DMS153 (cell line): ENCODE data around the gene COL2A1.

Experiments used
- DNase-seq: peaks from one replicate; lab custom pipeline; 2025; lab: John Stamatoyannopoulos, UW

The COL2A1 gene

DNA sequence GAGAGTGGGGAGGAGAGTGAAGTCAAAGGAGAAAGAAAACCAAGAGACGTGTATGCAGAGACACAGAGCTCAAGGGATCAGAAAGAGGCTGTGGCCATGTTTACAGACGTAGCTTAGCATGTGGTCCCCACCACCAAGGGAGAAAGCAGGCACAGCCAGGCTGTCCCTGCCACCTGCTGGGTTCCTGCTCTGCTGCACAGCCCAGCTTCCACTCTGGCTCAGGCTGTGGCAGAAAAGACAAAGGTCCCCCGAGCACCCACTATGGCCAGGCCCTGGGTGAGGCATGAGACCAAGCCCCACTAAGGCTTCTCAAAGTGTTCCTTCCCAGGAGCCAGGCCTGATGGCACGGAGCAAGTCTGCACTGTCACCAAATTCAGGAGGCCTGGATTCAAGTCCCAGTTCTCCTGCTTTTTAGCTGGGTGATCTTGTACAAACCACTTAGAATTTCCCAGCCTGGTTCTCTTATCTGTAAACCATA lies 25.9 kb upstream of the COL2A1 start:
- peak; percentile 16 for DNase-seq

DNA sequence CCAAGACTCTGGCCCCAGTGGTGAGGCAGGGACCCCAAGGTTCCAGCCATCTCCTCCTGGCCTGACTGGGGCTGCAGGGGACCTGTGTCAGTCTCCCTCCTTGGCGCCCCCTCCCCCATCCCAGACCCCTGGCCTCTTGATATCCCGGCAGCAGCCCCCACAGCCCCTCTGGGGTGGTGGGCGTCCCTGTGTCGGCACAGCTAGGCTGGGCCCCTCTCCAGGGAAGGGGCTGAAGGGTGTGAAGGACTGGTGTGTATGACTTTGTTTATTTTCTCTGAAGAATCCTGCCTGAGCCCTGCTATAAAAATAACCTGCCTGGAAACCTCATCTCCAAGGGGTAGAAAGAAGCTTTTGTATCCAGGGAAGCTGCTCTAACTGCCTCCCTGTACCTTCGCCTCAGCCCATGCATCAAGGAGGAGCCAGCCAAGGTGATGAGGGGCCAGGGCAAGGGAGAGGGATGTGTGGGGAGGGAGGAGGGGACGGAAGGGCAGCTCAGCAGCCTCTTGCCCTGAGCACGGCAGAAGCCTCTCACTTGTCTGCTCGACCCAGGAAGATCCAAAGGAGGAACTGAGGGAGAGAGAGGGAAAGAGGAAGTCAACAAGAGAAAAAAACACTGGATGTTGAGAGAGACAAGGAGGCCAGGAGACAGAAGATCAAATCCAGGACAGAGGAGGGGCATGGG lies 25.4 kb upstream of the COL2A1 start:
- no peak for DNase-seq

DNA sequence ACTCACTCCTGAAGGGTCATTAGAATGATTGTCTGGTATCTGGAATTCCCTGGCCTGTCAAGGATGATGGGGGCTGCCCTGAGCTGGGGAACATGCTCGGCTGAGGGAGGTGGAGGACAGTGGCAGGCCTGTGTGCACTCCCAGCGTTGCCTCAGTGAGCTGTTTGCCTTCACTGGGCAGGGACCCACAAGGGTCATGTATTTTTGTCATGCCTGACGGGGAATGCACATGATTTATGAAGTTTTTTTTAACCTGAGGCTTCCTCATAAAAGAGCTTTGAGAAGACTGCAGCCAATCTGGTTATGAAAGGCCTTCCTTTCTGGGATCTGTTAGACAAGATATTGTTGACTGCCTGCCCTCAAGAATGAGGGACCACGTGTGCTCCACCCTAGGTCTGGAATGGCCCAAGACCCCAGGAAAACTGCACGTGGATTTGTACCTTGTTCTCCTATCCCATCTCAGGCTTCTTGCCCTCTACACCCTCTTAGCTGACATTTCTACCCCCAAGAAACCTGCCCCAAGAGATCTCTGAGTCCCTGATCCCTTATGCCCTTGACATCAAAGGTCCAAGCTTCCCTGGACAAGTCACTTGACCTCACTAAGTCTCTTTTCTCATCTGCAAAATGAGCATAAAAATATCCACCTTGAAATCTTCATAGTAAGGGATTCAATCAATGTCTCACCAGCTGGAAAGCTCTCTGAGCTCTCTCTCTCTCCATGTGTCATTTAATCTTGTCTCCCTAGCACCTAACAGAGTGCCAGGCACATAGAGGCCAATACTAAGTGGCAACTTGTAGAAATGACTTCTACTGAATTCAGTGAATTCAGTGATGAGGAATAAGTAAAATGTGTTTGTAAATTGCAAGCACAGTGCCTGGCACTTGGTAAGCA lies 24.5 kb upstream of the COL2A1 start:
- DNase-seq, result no peak

DNA sequence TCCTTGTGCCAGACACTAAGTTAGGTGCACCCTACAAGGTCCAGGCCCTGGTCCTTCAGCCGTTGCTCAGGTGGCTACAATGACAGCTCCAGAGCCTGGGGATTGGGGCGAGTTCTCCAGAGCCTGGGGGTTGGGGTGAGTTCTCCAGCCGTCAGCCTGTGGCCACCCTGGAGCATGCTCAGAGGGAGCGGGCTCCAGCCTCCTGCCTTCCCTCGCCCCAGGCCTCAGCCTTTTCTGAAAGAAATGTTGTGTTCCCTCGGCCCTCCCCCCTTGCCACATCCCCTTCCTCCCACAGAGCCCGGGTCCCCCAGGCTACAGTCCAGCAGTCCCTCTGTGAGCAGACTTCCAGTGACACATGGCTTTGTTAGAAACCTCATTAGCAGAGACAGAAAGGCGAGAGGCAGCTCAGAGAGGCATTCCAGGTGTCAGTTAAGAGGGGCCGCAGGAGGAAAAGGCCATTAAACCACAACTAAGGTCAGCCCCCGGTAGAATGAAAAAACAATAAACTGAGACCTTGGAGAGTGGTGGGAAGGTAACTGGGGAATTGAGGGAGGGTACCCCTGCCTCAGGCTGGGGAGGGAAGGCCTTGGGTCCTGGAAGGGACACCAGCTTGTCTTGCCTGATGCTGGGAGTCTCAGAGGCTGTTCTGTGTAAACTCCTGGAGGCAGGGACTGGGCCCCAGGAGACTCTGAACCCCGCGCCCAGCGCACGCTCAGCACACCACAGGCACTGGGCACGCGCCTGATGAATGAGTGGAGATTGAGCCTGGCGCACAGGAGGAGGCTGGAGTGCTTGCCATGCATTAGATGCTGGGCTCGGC lies 23.1 kb upstream of the COL2A1 start:
- no peak for DNase-seq

DNA sequence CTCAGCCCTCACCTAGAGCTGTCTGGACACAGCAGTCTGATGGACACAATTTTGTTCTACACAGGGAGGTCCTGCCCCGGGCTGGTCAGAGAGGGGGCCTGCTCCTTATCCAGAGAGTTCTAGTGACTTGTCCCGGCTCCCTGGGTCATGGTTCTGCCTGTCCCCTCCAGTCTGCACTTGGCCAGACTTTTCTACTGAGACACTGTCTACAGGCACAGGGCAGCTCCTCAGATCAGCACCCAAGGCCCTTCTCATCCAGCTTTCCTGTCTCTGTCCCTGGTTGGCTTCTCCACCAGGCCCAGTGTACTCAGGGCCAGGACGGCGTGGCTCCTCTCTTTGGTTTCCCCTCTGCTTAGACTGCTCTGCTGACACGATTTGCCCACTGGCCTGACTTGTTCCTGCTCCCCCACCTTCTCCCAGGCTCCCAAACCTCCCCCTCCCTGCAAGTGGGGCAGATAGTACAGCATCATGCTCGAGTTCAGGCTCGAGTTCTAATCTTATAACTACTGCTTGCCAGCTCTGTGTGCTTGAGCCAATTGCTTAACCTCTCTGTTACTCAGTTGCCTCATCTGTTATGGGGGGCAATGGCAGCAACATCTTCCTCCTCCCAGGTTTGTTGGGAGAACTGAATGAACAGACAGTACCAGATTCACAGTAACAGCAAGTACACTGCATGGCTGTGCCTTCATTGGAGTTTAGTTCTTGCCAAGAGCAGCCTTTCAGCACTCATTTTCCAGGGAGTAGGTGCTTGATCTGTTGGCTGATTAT lies 22.0 kb upstream of the COL2A1 start:
- DNase-seq, result no peak

DNA sequence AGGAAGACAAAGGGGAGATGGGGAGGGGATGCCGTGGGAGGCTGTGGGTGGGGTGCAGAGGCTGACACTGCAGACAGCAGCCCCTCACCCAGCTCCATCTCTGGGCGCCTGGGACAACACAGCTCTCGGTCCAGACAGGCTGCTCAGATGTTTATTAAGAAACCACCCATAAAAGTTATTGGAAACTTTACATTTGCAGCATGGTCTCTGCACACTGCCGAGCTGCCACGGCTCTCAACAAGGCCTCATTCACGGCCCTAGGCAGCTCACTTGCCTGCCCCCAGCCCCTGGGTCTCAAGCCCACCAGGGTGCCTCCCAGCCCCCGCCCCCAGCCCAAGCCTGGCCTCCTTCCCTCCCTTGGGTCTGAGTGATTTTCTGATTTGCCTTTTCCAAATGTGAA lies 21.0 kb upstream of the COL2A1 start:
- DNase-seq, result no peak

DNA sequence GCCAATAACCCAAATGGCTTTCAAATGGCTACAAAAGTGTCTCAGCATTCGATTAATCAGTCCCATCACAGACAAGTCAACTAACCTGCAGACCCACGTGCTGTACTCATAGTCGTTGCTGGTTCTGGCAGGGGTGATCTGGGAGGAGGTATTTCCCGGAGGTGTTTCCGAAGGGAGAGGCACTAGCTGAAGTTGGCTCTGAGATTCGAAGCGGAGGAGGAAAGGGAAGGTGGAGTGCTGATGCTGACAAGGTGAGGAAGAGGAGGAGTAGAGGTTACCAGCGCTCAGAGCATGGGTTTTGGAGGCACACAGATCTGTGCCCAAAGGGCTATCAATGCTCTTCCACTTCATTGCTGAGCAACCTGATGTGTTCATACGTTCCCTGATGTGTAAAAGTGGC lies 20.5 kb upstream of the COL2A1 start:
- DNase-seq, result no peak

DNA sequence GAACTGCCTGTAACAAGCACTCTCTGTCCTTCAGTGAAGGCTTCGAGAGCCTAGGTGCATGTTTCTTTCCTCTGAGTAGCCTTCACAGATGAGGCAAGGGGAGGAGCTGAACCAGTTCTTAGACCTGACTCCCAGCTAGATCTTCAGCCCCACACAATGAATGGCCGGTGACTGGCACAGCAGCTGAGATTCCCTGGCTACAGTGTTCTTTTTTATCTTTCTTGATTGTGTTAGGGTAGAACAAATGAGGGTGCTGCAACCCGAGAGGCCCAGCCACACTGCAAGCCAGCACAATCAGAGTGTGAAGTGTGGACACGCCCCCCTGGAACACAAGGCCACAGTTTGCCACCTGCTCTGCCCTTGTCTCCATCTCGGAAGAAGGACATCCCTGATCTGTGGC lies 19.1 kb upstream of the COL2A1 start:
- DNase-seq, result peak; percentile 36

DNA sequence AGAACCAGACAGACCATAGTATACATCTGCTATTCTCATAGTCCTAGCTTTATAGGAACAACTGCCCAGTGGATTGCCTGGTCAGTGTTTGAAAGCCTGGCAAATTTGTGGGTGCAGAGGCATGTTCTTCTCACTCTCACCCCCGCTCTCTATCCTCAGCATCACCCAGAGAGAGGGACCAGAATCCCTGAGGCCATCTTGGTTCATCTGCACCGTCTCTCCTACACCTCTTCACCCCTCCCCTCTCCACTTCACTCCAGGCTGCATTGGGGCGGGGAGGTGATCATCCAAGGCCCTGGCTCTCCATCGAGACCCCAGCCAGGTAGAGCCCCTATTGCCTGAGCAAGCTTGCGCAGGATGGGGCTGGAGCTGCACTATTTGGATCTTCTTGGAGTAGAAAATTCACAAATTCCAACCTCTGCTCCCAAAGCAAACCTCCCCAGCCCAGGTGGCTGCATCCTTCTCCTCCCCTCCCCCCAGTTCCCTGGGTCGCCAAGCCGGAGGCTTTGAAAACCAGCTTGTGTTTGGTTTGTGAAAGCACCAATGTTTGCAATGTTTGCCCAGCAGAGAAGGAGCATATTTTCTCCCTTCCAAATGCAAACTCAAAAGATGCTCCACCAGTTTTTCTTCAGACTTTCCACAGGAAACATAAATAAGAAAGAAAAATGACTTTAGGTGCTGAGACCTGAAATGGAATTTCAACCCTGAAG lies 18.6 kb upstream of the COL2A1 start:
- DNase-seq, result no peak

DNA sequence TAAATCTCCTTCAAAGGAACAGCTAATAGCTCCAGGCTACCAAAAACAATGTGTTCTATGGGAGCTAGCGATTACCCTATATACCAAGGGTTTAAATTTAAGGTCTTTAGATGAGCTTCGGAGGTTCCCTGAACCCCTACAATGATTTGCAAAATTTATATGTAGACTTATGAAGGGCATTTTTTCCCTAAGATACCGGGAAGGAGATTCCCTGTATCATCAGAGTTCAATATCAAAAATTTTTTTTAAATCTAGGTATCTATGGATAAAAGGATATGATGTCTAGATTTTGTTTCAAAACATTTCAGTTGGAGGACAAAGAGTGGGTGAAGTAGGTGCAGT lies 17.9 kb upstream of the COL2A1 start:
- no peak for DNase-seq

DNA sequence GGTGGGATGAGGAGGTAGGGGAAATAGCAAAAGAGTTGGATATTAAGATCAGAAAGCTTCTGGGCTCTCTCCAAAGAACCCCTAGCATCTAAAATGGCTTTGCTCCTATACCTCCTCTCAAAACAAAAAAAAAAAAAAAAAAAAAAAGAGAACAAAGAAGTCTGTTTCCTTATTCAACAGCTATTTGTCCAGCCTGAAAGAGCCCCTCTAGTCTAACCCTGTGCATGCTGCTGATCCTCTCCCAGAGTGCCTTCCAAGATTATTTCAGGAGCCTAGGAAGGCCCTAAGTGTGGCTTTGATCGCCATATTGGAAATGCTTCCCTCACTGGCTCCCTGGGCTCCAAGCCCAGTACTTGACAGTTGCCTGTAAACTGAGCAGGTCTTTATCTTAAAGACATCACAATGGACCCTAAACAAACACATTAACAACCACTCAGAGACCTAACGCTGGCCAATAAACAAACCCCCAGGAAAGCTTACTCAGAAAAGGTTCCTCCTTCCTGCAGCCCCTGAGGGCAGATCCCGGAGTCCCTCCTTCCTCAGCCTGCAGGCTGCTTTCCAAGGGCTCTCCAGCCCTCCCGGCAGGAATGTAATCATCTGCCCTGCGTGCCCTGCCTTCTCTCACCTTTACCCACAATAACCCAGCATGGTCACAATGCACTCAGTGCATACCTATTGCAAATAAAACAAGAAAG lies 17.4 kb upstream of the COL2A1 start:
- peak; percentile 67 for DNase-seq

DNA sequence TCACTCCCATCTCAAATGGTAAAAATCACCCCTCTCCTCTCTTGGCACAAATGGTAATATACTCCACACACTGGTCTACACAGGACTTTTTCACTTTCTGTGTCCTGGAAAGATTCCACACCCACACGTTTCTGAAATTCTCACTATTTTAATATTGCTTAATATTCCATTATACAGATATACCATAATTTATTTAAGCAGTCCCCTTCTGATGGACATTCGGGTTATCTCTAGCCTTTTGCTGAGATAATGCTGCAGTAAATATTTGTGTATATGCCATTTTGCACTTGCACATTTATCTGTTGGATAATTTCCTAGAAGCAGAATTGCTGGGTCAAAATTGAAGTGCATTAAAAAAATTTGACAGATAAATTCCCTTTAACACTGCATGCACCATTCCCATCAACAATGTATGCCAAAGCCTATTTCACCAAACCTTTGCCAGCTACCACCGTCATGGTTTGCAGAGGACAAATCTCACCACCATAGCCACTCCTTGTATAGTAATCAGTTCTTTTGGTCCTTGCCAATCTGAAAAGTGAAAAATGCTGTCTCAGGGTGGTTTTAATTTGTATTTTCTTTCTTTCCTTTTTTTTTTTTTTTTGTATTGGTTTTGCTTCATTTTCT lies 15.5 kb upstream of the COL2A1 start:
- DNase-seq, result no peak

DNA sequence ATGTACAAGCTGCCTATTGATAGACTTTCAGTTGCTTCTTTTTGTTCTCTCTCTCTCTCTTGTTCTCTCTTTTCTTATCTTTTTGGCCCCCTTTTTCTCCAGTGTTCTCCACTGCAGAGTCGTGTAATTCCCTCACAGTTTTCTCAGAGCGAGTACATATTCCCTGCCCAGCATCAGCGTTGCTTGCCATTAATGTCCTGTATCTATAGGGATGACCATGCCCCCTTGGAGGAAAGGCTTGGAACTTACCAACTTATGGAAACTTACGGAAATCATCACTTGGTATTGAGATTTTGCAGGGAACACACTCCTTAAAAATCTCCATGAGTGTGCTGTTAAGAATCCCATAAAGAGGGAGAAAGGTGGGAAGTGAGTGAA lies 14.3 kb upstream of the COL2A1 start:
- DNase-seq, result no peak

DNA sequence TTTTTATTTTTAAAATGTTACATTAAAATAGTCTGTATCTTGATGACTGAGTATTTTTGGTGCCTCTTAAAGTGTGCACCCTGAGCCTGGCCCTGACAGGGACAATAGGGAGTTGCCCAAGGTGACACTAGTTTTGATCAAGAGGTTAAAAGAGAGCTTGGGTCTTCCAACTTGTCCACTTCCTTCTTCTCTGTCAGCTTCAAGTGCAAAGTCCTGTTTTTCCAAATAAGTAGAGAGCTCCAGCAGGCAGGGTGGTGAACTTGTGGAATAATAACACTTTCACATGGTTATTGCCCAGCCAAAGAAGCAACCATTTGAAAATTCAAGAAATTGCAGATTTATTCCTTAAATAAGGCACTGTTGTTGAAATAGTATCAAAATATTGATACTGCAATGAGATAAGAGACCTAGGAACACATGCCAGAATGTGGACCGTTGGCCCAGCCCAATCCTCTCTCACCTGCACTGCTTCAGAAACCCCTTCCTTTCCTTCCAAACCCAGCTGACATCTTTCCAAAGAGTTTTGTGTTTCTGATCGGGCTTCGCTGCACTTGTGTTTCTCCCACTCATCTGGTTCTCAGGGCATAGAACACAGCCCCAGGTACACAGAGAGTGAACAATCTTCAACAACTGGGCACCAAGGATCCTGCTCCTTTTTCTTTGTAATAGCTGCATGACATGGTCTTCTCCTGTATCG lies 13.8 kb upstream of the COL2A1 start:
- DNase-seq, result no peak

DNA sequence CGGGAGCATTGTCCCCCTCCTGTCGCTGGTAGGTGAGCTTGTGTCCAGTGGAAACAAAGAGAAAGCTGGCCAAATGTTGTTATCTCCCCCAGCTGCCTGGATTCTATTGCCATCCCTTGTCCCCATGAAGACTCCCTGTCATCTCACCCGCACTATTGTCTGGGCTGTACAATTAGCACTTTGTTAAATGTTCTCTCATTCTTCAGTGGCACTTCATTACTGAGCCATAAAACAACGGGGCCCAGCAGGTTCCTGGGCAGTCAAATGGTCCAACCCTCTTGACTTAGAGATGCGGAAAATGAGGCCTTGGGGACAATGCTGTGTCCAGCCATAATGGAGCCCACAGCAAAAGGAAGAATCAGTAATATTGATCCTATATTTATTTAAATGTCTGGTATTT lies 13.2 kb upstream of the COL2A1 start:
- no peak for DNase-seq

DNA sequence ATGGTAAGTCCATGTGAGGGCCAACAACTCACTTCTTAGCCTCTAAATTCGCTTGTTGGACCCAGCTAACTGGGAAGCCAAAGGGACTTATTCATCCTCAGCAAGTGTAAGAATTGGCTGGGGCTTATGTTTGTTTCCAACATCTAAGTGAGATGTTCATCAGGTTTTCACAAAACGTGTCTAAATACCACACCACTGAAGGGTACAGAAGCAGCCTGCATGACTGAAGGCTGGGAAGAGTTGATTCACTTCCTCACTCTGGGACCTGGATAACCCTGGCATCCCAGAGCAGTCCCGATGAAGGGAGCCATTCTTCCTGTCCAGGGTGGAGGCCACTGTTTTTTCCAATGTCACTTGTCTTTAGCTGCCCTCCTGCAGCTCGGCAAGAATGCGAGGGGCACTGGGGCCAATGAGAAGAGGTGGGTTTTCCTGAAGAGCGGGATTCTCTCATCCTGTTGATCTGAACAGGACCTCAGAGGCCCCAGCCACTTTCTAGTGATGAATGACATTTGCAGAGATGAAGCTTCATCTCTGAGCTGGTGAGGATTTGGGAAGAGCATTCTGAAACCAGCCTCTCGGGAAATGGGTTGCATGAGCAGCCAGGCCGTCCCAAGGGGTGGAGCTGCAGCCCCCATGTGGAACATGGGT lies 12.2 kb upstream of the COL2A1 start:
- no peak for DNase-seq

DNA sequence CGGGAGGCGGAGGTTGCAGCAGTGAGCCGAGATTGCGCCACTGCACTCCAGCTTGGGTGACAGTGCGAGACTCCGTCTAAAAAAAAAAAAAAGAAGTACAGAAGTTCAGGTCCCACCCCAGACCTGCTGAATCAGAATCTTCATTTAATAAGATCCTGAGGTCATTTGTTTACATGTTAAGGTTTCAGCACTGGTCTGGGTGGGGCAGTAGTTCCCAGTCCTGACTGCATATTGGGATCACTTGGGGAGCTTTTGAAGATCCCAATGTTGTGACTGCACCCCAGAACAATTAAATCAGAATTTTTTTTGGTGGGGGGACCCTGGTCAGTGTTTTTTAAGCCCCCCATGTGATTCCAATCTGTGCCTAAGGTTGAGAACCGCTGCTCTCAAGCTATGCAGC lies 11.7 kb upstream of the COL2A1 start:
- no peak for DNase-seq

DNA sequence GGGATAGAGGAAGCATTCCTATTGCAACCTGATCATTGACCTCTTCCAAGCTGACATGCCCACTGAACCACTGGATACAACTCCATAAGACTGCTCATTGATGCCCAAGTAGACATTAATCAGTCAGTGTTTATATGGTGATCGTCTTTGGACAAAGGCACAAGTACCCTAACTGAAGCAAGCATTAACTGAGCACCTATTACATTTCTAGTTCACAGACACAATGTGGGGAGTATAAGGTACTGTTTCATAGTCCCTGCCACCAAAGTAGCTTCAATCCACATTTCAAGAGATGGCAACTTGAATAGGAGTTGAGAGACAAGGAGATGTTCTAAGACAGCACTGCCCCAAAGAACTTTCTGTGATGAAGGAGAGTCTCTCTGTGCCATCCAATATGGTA lies 10.9 kb upstream of the COL2A1 start:
- DNase-seq, result no peak

DNA sequence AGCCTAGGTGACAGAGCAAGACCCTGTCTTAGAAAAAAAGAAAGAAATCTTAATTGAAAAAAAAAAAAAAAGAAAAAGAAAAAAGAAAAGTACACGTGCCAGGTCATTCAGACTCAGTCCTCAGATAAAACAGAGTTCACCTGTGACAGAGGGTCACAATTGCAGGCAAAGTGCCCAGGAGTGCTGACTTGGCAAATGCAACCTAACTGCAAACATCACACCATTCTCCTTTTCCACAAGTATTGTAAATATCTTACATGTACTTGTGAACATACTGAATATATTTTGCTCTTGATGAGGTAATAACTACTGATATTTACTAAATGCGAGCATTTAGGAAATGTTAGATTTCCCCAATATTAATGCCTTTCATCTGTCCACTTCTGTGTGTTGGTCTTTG lies 9.0 kb upstream of the COL2A1 start:
- no peak for DNase-seq
